Sigmoid colon (tissue), 7 donors: Measurements from ENCODE around the gene POLR1D. TPM values are rescaled to one million over a fixed set of nuclear protein-coding genes. Genes with fewer than 3 reads are reported as not detected.
"Not testable (repeated sequence)": the region's sequence is repeated elsewhere in the genome, so short reads cannot be mapped to it uniquely, and the experiment has no call there.

Experiments
- DNase-seq: peaks from one replicate; pipeline ENCODE4 v3.0.0-alpha.2; 2019
- H3K27ac ChIP-seq, 4 donors: fragments of 200-600 bp; sonication (generic); one replicate each; pipeline ENCODE4 v1.5.1; 2016 to 2019; ENCODE audit warnings: mild to moderate bottlenecking in 1 of 4
- H3K27me3 ChIP-seq, 3 donors: fragments of 200-600 bp; sonication (generic); one replicate each; pipeline ENCODE4 v1.5.1; 2019; ENCODE audit warnings: mild to moderate bottlenecking in 1 of 3
- H3K36me3 ChIP-seq, 4 donors: fragments of 200-600 bp; sonication (generic); one replicate each; pipeline ENCODE4 v1.5.1; 2016 to 2019
- H3K4me1 ChIP-seq, 4 donors: fragments of 200-600 bp; sonication (generic); one replicate each; pipeline ENCODE4 v1.5.1; 2017 to 2019
- H3K4me3 ChIP-seq, 4 donors: fragments of 200-600 bp; sonication (generic); one replicate each; pipeline ENCODE4 v1.5.1; 2017 to 2019; ENCODE audit warnings: mild to moderate bottlenecking in 2 of 4, moderate library complexity in 1 of 4
- H3K9me3 ChIP-seq, 4 donors: fragments of 200-600 bp in 3 of 4; sonication (generic) in 3 of 4; one replicate each; pipeline versions ENCODE4 v1.5.1 to v1.6.1; 2013 to 2019
- CTCF ChIP-seq, 4 experiments: fragments of 450-650 bp in 3 of 4; fragments of 200-600 bp in 1 of 4; IDR thresholded peaks; one replicate each; pipeline ENCODE4 v1.5.1; 2016 to 2019; ENCODE audit warnings: antibody characterized with exemption in 4 of 4, mild to moderate bottlenecking in 3 of 4, moderate library complexity in 2 of 4
- EP300 ChIP-seq, 4 donors: sonication (generic); formaldehyde crosslinking; IDR thresholded peaks; one replicate each; pipeline ENCODE4 v1.6.1; 2017; ENCODE audit warnings: antibody characterized with exemption in 4 of 4
- POLR2A ChIP-seq, 2 donors: fragments of 450-650 bp; IDR thresholded peaks; one replicate each; pipeline ENCODE4 v1.6.1; 2016; ENCODE audit warnings: antibody characterized with exemption in 2 of 2, mild to moderate bottlenecking in 2 of 2, moderate library complexity in 2 of 2
- POLR2AphosphoS5 ChIP-seq, 4 donors: sonication (generic); formaldehyde crosslinking; IDR thresholded peaks; one replicate each; pipeline ENCODE4 v1.6.1; 2017; ENCODE audit warnings: antibody characterized with exemption in 4 of 4
- WGBS, 2 donors: extraction: QIAGEN DNeasy Blood & Tissue Kit; methylation state at CpG; one replicate each; pipeline ENCODE4 v1.1.7; 2013; 5-methylcytosine and 5-hydroxymethylcytosine counted together
- intact Hi-C: fragments of 100-400 bp; cut with DNase I; formaldehyde crosslinking; loops from one replicate; pipeline ENCODE4 v1.15.1; 2023
- polyA plus RNA-seq, 3 donors: library from polyadenylated mRNA; stranded (reverse); fragments of 200-250 nt; gene quantifications; one replicate each; pipeline ENCODE4 v1.2.3, GENCODE V29; 2013
- total RNA-seq, 4 donors: library from RNA; depleted of rRNA; stranded (reverse); fragments of >200 nt; gene quantifications; one replicate each; pipeline ENCODE4 v1.1.0, GENCODE V29; 2016
- donor health status: healthy with polysubstance abuse.
- donor health status: Bipolar disorder and iron deficiency.
- donor health status: healthy.

POLR1D gene
- total and polyA plus RNA-seq, 7 donors, result 126 to 224 (median 134) TPM

GRCh38 chr13:27625839-27626238, 4.1 kb downstream of the POLR1D start:
- intact Hi-C loops, result loop anchor here (10.0 kb wide), 2 partner anchors 371 to 509 kb away; partner anchors contain the start of genes PAN3 and RPL21
- 29 to 72% methylated on average over 2 of the region's 2 CpGs for WGBS, 2 donors
- TF ChIP-seq CTCF (IDR thresholded peaks at IDR 0.05), result no peak
- TF ChIP-seq POLR2A (IDR thresholded peaks at IDR 0.05), result no peak
- TF ChIP-seq EP300 (IDR thresholded peaks at IDR 0.05), result no peak
- no peak for TF ChIP-seq POLR2AphosphoS5 (IDR thresholded peaks at IDR 0.05)
- H3K27ac ChIP-seq, result no peak overlapping the region
- H3K27me3 ChIP-seq, result no peaks in the 10 kb centered on the region
- H3K4me3 ChIP-seq, result no peak overlapping the region
- peaks cover 0 to 21% (median 17%) of the 10 kb centered on the region in 4 donors for H3K4me1 ChIP-seq
- no peaks in the 10 kb centered on the region for H3K9me3 ChIP-seq
- DNase-seq, result no peak
- peaks cover 0 to 8% (median 0%) of the 10 kb centered on the region in 4 donors for H3K36me3 ChIP-seq

- Histone ChIP-seq H3K27me3 (no peaks in the 10 kb centered on the region), H3K36me3 (peaks cover 0 to 8% (median 0%) of the 10 kb centered on the region in 4 donors), H3K9me3 (no peaks in the 10 kb centered on the region), H3K27ac (no peak overlapping the region), H3K4me1 (peaks cover 0 to 18% (median 11%) of the 10 kb centered on the region in 4 donors), H3K4me3 (no peak overlapping the region)
- TF ChIP-seq POLR2A (IDR thresholded peaks at IDR 0.05) (no peak), EP300 (IDR thresholded peaks at IDR 0.05) (no peak), CTCF (IDR thresholded peaks at IDR 0.05) (no peak), POLR2AphosphoS5 (IDR thresholded peaks at IDR 0.05) (no peak)
- WGBS, 2 donors, result 82 to 88% methylated on average over 3 of the region's 3 CpGs
- DNase-seq, result no peak
- intact Hi-C loops, result loop anchor here (10.0 kb wide), 2 partner anchors 373 to 507 kb away; partner anchors contain the start of genes PAN3 and RPL21
These were observed 5.7 kb downstream of the POLR1D start for GRCh38 chr13:27627380-27627779.

- H3K9me3 ChIP-seq, result no peaks in the 10 kb centered on the region
- 58 to 74% methylated on average over 4 of the region's 4 CpGs for WGBS, 2 donors
- DNase-seq, result no peak
- no peak overlapping the region for H3K27ac ChIP-seq
- TF ChIP-seq POLR2AphosphoS5 (IDR thresholded peaks at IDR 0.05) (no peak), CTCF (IDR thresholded peaks at IDR 0.05) (no peak), POLR2A (IDR thresholded peaks at IDR 0.05) (no peak), EP300 (IDR thresholded peaks at IDR 0.05) (no peak)
- no peak overlapping the region for H3K4me3 ChIP-seq
- no peaks in the 10 kb centered on the region for H3K27me3 ChIP-seq
- intact Hi-C loops, result loop anchor here (10.0 kb wide), 2 partner anchors 373 to 507 kb away; partner anchors contain the start of genes PAN3 and RPL21
- peaks cover 0 to 11% (median 4%) of the 10 kb centered on the region in 4 donors for H3K4me1 ChIP-seq
- H3K36me3 ChIP-seq, result peaks cover 0 to 8% (median 0%) of the 10 kb centered on the region in 4 donors
These were observed 6.4 kb downstream of the POLR1D start for GRCh38 chr13:27628081-27628480.

GRCh38 chr13:27628766-27629165, 7.1 kb downstream of the POLR1D start:
- intact Hi-C loops, result loop anchor here (10.0 kb wide), 2 partner anchors 374 to 506 kb away; partner anchors contain the start of genes PAN3 and RPL21
- not testable (repeated sequence) for H3K4me3 ChIP-seq, H3K4me1 ChIP-seq, H3K27ac ChIP-seq, DNase-seq, H3K27me3 ChIP-seq, H3K9me3 ChIP-seq, H3K36me3 ChIP-seq
- 98 to 99% methylated on average over 4 of the region's 4 CpGs for WGBS, 2 donors

GRCh38 chr13:27631156-27631555, 9.5 kb downstream of the POLR1D start:
- TF ChIP-seq EP300 (IDR thresholded peaks at IDR 0.05) (no peak), CTCF (IDR thresholded peaks at IDR 0.05) (no peak), POLR2A (IDR thresholded peaks at IDR 0.05) (no peak), POLR2AphosphoS5 (IDR thresholded peaks at IDR 0.05) (no peak)
- Histone ChIP-seq H3K9me3 (no peaks in the 10 kb centered on the region), H3K27me3 (no peaks in the 10 kb centered on the region), H3K27ac (no peak overlapping the region), H3K4me3 (no peak overlapping the region), H3K36me3 (no peaks in the 10 kb centered on the region), H3K4me1 (peaks cover 0 to 18% (median 9%) of the 10 kb centered on the region in 4 donors)
- intact Hi-C loops, result loop anchor here (10.0 kb wide), 1 partner anchor 646 kb away; no protein-coding TSS in a partner anchor
- 84 to 95% methylated on average over 4 of the region's 4 CpGs for WGBS, 2 donors
- no peak for DNase-seq
